H1 (cell line): ENCODE measurements around the gene AKR1B1. TPM values are rescaled to one million over a fixed set of nuclear protein-coding genes. Genes with fewer than 3 reads are reported as not detected.

Source experiments
- CTCF ChIA-PET: fragments of 300-600 bp; sonication (Branson Sonifier 250); formaldehyde crosslinking; loops from one replicate; lab custom pipeline; 2021; ENCODE audit not compliant: partially characterized antibody; lab: Charles Lee
- POLR2A ChIA-PET: fragments of 300-600 bp; sonication (Branson Sonifier 250); formaldehyde crosslinking; loops from one replicate; lab custom pipeline; 2021; ENCODE audit warnings: inconsistent platforms; ENCODE audit not compliant: partially characterized antibody; lab: Charles Lee
- DNase-seq, 2 experiments: peaks; one replicate each; pipeline versions ENCODE4 v3.0.0 to v3.0.0-alpha.2; 2010 to 2022; ENCODE audit warnings: low spot score in 2 of 2, low read depth in 1 of 2, mixed read lengths in 1 of 2
- FAIRE-seq: peaks from 2 replicates; lab custom pipeline; 2011; peaks lifted over from hg19 to GRCh38; lab: Jason Lieb, UNC
- H2AFZ ChIP-seq: 2 replicates; pipeline ENCODE4 v1.8.1; 2012; ENCODE audit warnings: low read length, inconsistent platforms
- H2AK5ac ChIP-seq: 2 replicates; pipeline ENCODE4 v1.6.1; 2013; ENCODE audit warnings: low read depth, low read length
- H2BK120ac ChIP-seq: replicated peaks from 2 replicates; pipeline ENCODE3; 2013; ENCODE audit warnings: low read depth, low read length, inconsistent platforms
- H2BK12ac ChIP-seq: 2 replicates; pipeline ENCODE4 v1.6.1; 2013; ENCODE audit warnings: low read depth, low read length
- H2BK15ac ChIP-seq: 2 replicates; pipeline ENCODE4 v1.6.1; 2013; ENCODE audit warnings: low read length
- H2BK20ac ChIP-seq: 2 replicates; pipeline ENCODE4 v1.6.1; 2013; ENCODE audit warnings: low read length
- H2BK5ac ChIP-seq: 2 replicates; pipeline ENCODE4 v1.6.1; 2013; ENCODE audit warnings: low read depth, low read length
- H3K14ac ChIP-seq: 2 replicates; pipeline ENCODE4 v1.6.1; 2013; ENCODE audit warnings: inconsistent platforms; ENCODE audit not compliant: insufficient read length
- H3K18ac ChIP-seq: 2 replicates; pipeline ENCODE4 v1.6.1; 2013; ENCODE audit warnings: low read length; ENCODE audit errors: extremely low read depth
- H3K23ac ChIP-seq: 2 replicates; pipeline ENCODE4 v1.6.1; 2013; ENCODE audit warnings: inconsistent platforms; ENCODE audit not compliant: insufficient read length
- H3K23me2 ChIP-seq: 2 replicates; pipeline ENCODE4 v1.6.1; 2013; ENCODE audit warnings: low read depth, low read length
- H3K27ac ChIP-seq: 2 replicates; pipeline ENCODE4 v1.6.1; 2011; ENCODE audit warnings: low read depth, low read length, inconsistent platforms
- H3K27me3 ChIP-seq, 4 experiments: replicated peaks in 1 of 4; 1 replicate in 1 of 4; 2 replicates in 3 of 4; pipeline versions ENCODE4 v1.6.1 to v1.8.1; 2011 to 2013; ENCODE audit warnings: low read length in 3 of 4, mild to moderate bottlenecking in 3 of 4, inconsistent platforms in 2 of 4, mixed read lengths in 2 of 4, moderate library complexity in 1 of 4; ENCODE audit not compliant: control insufficient read depth in 3 of 4, insufficient read depth in 3 of 4; ENCODE audit errors: extremely low read depth in 1 of 4
- H3K36me3 ChIP-seq, 4 experiments: 2 replicates each; pipeline versions ENCODE4 v1.6.1 to v1.8.1; 2011 to 2013; ENCODE audit warnings: mild to moderate bottlenecking in 4 of 4, low read length in 3 of 4, moderate library complexity in 2 of 4, control low read depth in 1 of 4, inconsistent platforms in 1 of 4; ENCODE audit not compliant: insufficient read depth in 4 of 4, control insufficient read depth in 2 of 4
- H3K4ac ChIP-seq: replicated peaks from 2 replicates; pipeline ENCODE3; 2013; ENCODE audit warnings: low read length, low read depth, mixed read lengths, inconsistent platforms; ENCODE audit not compliant: insufficient read length
- H3K4me1 ChIP-seq, 4 experiments: replicated peaks in 1 of 4; 1 replicate in 1 of 4; 2 replicates in 3 of 4; pipeline versions ENCODE4 v1.6.1 to v1.8.1; 2011 to 2013; ENCODE audit warnings: low read length in 3 of 4, inconsistent platforms in 2 of 4, mixed read lengths in 1 of 4; ENCODE audit not compliant: insufficient read depth in 4 of 4, control insufficient read depth in 3 of 4
- H3K4me2 ChIP-seq, 2 experiments: 2 replicates each; pipeline versions ENCODE4 v1.6.1 to v1.8.1; 2011 to 2013; ENCODE audit warnings: low read depth in 2 of 2, low read length in 2 of 2, control low read depth in 1 of 2, inconsistent platforms in 1 of 2, mild to moderate bottlenecking in 1 of 2; ENCODE audit not compliant: insufficient read depth in 1 of 2
- H3K4me3 ChIP-seq, 4 experiments: fragments of 200-600, 300-600 bp in 1 of 4; sonication (generic), shearing (Covaris generic), sonication (Bioruptor Twin) in 1 of 4; 2 replicates each; pipeline versions ENCODE4 v1.5.1 to v1.8.1; 2011 to 2016; ENCODE audit warnings: low read length in 4 of 4, low read depth in 3 of 4, control low read depth in 2 of 4, inconsistent platforms in 2 of 4, mild to moderate bottlenecking in 2 of 4, mixed read lengths in 1 of 4, moderate library complexity in 1 of 4; ENCODE audit not compliant: insufficient read depth in 2 of 4; ENCODE audit errors: extremely low read depth in 1 of 4
- H3K56ac ChIP-seq: replicated peaks from 2 replicates; pipeline ENCODE3; 2013; ENCODE audit warnings: low read depth, mild to moderate bottlenecking, mixed read lengths, low read length, inconsistent platforms; ENCODE audit not compliant: insufficient read length
- H3K79me1 ChIP-seq: 2 replicates; pipeline ENCODE4 v1.6.1; 2013; ENCODE audit warnings: low read depth, low read length, control low read depth
- H3K79me2 ChIP-seq, 2 experiments: 2 replicates each; pipeline versions ENCODE4 v1.6.1 to v1.8.1; 2012 to 2013; ENCODE audit warnings: low read length in 2 of 2, mild to moderate bottlenecking in 2 of 2, inconsistent platforms in 1 of 2; ENCODE audit not compliant: insufficient read depth in 2 of 2, control insufficient read depth in 1 of 2
- H3K9ac ChIP-seq, 4 experiments: replicated peaks in 1 of 4; 1 replicate in 1 of 4; 2 replicates in 3 of 4; pipeline versions ENCODE4 v1.6.1 to v1.8.1; 2011 to 2013; ENCODE audit warnings: low read depth in 3 of 4, low read length in 3 of 4, control low read depth in 2 of 4, mild to moderate bottlenecking in 2 of 4, moderate library complexity in 2 of 4, inconsistent platforms in 1 of 4; ENCODE audit errors: extremely low read depth in 1 of 4
- H3K9me3 ChIP-seq, 2 experiments: 2 replicates each; pipeline versions ENCODE4 v1.6.1 to v1.8.1; 2012 to 2013; ENCODE audit warnings: mild to moderate bottlenecking in 2 of 2, moderate library complexity in 2 of 2, control low read depth in 1 of 2, inconsistent platforms in 1 of 2, low read depth in 1 of 2, low read length in 1 of 2, mixed read lengths in 1 of 2; ENCODE audit not compliant: insufficient read depth in 2 of 2
- H4K20me1 ChIP-seq, 2 experiments: replicated peaks in 1 of 2; 2 replicates each; pipeline versions ENCODE3 to v1.8.1; 2011 to 2013; ENCODE audit warnings: inconsistent platforms in 2 of 2, low read length in 2 of 2, mild to moderate bottlenecking in 1 of 2; ENCODE audit not compliant: insufficient read depth in 2 of 2, control insufficient read depth in 1 of 2
- H4K5ac ChIP-seq: 2 replicates; pipeline ENCODE4 v1.6.1; 2013; ENCODE audit warnings: low read length, low read depth, mixed read lengths, inconsistent platforms; ENCODE audit not compliant: insufficient read length
- H4K8ac ChIP-seq: 2 replicates; pipeline ENCODE4 v1.8.0; 2013; ENCODE audit warnings: mild to moderate bottlenecking, moderate library complexity, low read length, inconsistent platforms; ENCODE audit not compliant: insufficient read depth; ENCODE audit errors: extremely low read depth
- H4K91ac ChIP-seq: replicated peaks from 2 replicates; pipeline ENCODE3; 2013; ENCODE audit warnings: low read length, mixed read lengths, inconsistent platforms; ENCODE audit not compliant: insufficient read length
- BACH1 ChIP-seq: IDR thresholded peaks from 2 replicates; pipeline ENCODE4 v1.6.1; 2012; ENCODE audit warnings: low read length, improper control_type of control experiment
- EGR1 ChIP-seq: IDR thresholded peaks from 2 replicates; pipeline ENCODE4 v1.6.1; 2011; ENCODE audit warnings: low read depth, low read length, borderline replicate concordance
- NRF1 ChIP-seq: IDR thresholded peaks from 2 replicates; pipeline ENCODE4 v1.6.1; 2011; ENCODE audit warnings: mild to moderate bottlenecking, low read depth, low read length, improper control_type of control experiment
- polyA plus RNA-seq, 7 experiments: library from polyadenylated mRNA; depleted of rRNA in 3 of 7; stranded (reverse) in 5 of 7; unstranded in 2 of 7; fragments of >200 nt in 5 of 7; fragments of 200-250 nt in 2 of 7; gene quantifications; 1 replicate in 5 of 7; 2 replicates in 1 of 7; 4 replicates in 1 of 7; pipeline versions ENCODE4 v1.2.1 to v1.2.3, GENCODE V29; 2011 to 2013; ENCODE audit warnings: missing spikeins in 2 of 7, mixed read lengths in 2 of 7
- total RNA-seq: library from RNA; stranded (reverse); fragmentation: NEBNext Ultra II Directional; extraction: Animal tissue kit (Norgen Biotek cat#: 25700); gene quantifications from 2 replicates; pipeline ENCODE4 v1.2.1, GENCODE V29; 2021
- TF ChIP-seq, protein P1 (sequence below), 3 experiments: IDR thresholded peaks; 1 replicate in 2 of 3; 2 replicates in 1 of 3; pipeline versions ENCODE4 v1.5.1 to v1.6.1; 2011; ENCODE audit warnings: low read length in 3 of 3, mild to moderate bottlenecking in 3 of 3, inconsistent platforms in 2 of 3, low read depth in 1 of 3, moderate library complexity in 1 of 3; ENCODE audit not compliant: insufficient read depth in 1 of 3; ENCODE audit errors: control extremely low read depth in 1 of 3
- TF ChIP-seq, protein P2 (sequence below): IDR thresholded peaks from 2 replicates; pipeline ENCODE4 v1.6.1; 2012; ENCODE audit warnings: inconsistent platforms

The AKR1B1 gene
- total and polyA plus RNA-seq, 2 of the 8 experiments (the other 6 are each of a cell fraction or from before 2014, with no cell fraction given), result 195 to 273 TPM

- CTCF ChIA-PET, result interaction anchor here (1.2 to 2.3 kb wide), 3 partner anchors 18 to 43 kb away, joined by 4 to 6 read pairs (median 6); no protein-coding TSS in a partner anchor
- H2AK5ac ChIP-seq, result no peak overlapping the region
These were observed 17.1 kb upstream of the AKR1B1 start for GRCh38 chr7:134476044-134476443.

More at GRCh38 chr7:134476044-134476443, 17.1 kb upstream of the AKR1B1 start:
- Histone ChIP-seq H2BK20ac (no peak overlapping the region), H2BK12ac (no peak overlapping the region), H2BK5ac (no peak overlapping the region), H3K9me3 (no peaks in the 10 kb centered on the region), H3K79me1 (no peaks in the 10 kb centered on the region), H3K18ac (no peak overlapping the region), H3K4me3 (no peak overlapping the region), H4K20me1 (no peaks in the 10 kb centered on the region), H2BK15ac (no peak overlapping the region), H3K79me2 (no peaks in the 10 kb centered on the region), H3K9ac (no peak overlapping the region), H3K14ac (no peak overlapping the region), H3K27me3 (no peaks in the 10 kb centered on the region), H4K8ac (no peak overlapping the region), H3K23ac (no peak overlapping the region), H4K91ac (no peak overlapping the region), H3K56ac (no peak overlapping the region), H3K4ac (no peak overlapping the region), H3K23me2 (no peaks in the 10 kb centered on the region), H3K4me1 (no peaks in the 10 kb centered on the region), H3K4me2 (no peak overlapping the region), H4K5ac (no peak overlapping the region), H2AFZ (no peak overlapping the region), H3K36me3 (no peaks in the 10 kb centered on the region), H2BK120ac (no peak overlapping the region), H3K27ac (no peak overlapping the region)
- DNase-seq, result no peak
- TF ChIP-seq, protein P1, sequence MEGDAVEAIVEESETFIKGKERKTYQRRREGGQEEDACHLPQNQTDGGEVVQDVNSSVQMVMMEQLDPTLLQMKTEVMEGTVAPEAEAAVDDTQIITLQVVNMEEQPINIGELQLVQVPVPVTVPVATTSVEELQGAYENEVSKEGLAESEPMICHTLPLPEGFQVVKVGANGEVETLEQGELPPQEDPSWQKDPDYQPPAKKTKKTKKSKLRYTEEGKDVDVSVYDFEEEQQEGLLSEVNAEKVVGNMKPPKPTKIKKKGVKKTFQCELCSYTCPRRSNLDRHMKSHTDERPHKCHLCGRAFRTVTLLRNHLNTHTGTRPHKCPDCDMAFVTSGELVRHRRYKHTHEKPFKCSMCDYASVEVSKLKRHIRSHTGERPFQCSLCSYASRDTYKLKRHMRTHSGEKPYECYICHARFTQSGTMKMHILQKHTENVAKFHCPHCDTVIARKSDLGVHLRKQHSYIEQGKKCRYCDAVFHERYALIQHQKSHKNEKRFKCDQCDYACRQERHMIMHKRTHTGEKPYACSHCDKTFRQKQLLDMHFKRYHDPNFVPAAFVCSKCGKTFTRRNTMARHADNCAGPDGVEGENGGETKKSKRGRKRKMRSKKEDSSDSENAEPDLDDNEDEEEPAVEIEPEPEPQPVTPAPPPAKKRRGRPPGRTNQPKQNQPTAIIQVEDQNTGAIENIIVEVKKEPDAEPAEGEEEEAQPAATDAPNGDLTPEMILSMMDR (IDR thresholded peaks at IDR 0.05; ENCODE audit: control extremely low read depth in 1 of 3, insufficient read depth in 1 of 3, low read depth in 1 of 3, low read length in 3 of 3), result no peak
- TF ChIP-seq NRF1 (no peak), EGR1 (no peak), BACH1 (no peak)
- TF ChIP-seq, protein P2, sequence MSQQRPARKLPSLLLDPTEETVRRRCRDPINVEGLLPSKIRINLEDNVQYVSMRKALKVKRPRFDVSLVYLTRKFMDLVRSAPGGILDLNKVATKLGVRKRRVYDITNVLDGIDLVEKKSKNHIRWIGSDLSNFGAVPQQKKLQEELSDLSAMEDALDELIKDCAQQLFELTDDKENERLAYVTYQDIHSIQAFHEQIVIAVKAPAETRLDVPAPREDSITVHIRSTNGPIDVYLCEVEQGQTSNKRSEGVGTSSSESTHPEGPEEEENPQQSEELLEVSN, result no peak
- FAIRE-seq, result no peak
- POLR2A ChIA-PET, result no interaction called here
